OCI-LY1 (cell line): ENCODE data around the gene FRS2.

Experiments used
- H2AFZ ChIP-seq: fragments of 200-600 bp; sonication (generic), shearing (Covaris generic); 2 replicates; pipeline ENCODE4 v1.6.0; 2014; ENCODE audit warnings: antibody characterized with exemption, mild to moderate bottlenecking, low read length
- H3F3A ChIP-seq: fragments of 200-600 bp; sonication (generic), shearing (Covaris generic); 2 replicates; pipeline ENCODE4 v1.6.0; 2014; ENCODE audit warnings: mild to moderate bottlenecking, antibody characterized with exemption, low read length, moderate library complexity; ENCODE audit not compliant: insufficient read depth
- H3K27ac ChIP-seq: fragments of 200-600 bp; sonication (generic); 2 replicates; pipeline ENCODE4 v1.5.1; 2014; ENCODE audit warnings: low read length, mixed run types, mild to moderate bottlenecking, low read depth; ENCODE audit not compliant: poor library complexity, severe bottlenecking
- H3K27me3 ChIP-seq: fragments of 200-600 bp; sonication (generic); 2 replicates; pipeline ENCODE4 v1.6.0; 2014; ENCODE audit warnings: antibody characterized with exemption, mild to moderate bottlenecking, low read length, moderate library complexity; ENCODE audit not compliant: insufficient read depth
- H3K36me3 ChIP-seq: fragments of 200-600 bp; sonication (generic); 2 replicates; pipeline ENCODE4 v1.6.1; 2014; ENCODE audit warnings: mild to moderate bottlenecking, antibody characterized with exemption, low read length, moderate library complexity, mixed read lengths; ENCODE audit not compliant: insufficient read depth
- H3K4me1 ChIP-seq: fragments of 200-600 bp; sonication (generic); 2 replicates; pipeline ENCODE4 v1.5.1; 2014; ENCODE audit warnings: mild to moderate bottlenecking, low read length, moderate library complexity; ENCODE audit not compliant: insufficient read depth, severe bottlenecking
- H3K4me2 ChIP-seq: fragments of 200-600 bp; sonication (generic), shearing (Covaris generic); 2 replicates; pipeline ENCODE4 v1.6.1; 2014; ENCODE audit warnings: low read length
- H3K4me3 ChIP-seq: fragments of 200-600 bp; sonication (generic); 2 replicates; pipeline ENCODE4 v1.5.1; 2014; ENCODE audit warnings: low read length, low read depth, mild to moderate bottlenecking, mixed read lengths; ENCODE audit not compliant: poor library complexity, severe bottlenecking
- H3K79me2 ChIP-seq: fragments of 200-600 bp; shearing (Covaris generic); 2 replicates; pipeline ENCODE4 v1.6.1; 2016; ENCODE audit warnings: mixed run types, low read length, mixed read lengths; ENCODE audit not compliant: insufficient read depth
- H3K9ac ChIP-seq: fragments of 200-600 bp; sonication (generic), shearing (Covaris generic); 2 replicates; pipeline ENCODE4 v1.6.1; 2014; ENCODE audit warnings: mild to moderate bottlenecking, low read length, mixed read lengths
- H3K9me2 ChIP-seq: fragments of 200-600 bp; sonication (generic), shearing (Covaris generic); 2 replicates; pipeline ENCODE4 v1.6.1; 2014; ENCODE audit warnings: low read depth, mild to moderate bottlenecking, low read length, mixed read lengths
- H3K9me3 ChIP-seq: fragments of 200-600 bp; shearing (Covaris generic); 2 replicates; pipeline ENCODE4 v1.6.1; 2014; ENCODE audit warnings: low read length, mixed read lengths
- H4K20me1 ChIP-seq: fragments of 200-600 bp; sonication (generic), shearing (Covaris generic); 2 replicates; pipeline ENCODE4 v1.6.0; 2016; ENCODE audit warnings: mild to moderate bottlenecking, low read length; ENCODE audit not compliant: insufficient read depth
- EZH2 ChIP-seq: fragments of 200-600 bp; sonication (generic), shearing (Covaris generic); IDR thresholded peaks from 2 replicates; pipeline ENCODE4 v1.8.0; 2017; ENCODE audit warnings: borderline replicate concordance, mixed run types, mild to moderate bottlenecking, antibody characterized with exemption, low read length, moderate library complexity, mixed read lengths
- TF ChIP-seq, protein P1 (sequence below): fragments of 200-600 bp; sonication (generic), shearing (Covaris generic); IDR thresholded peaks from 2 replicates; pipeline ENCODE4 v1.5.1; 2017; ENCODE audit warnings: mild to moderate bottlenecking, antibody characterized with exemption, low read length, moderate library complexity, mixed read lengths

The FRS2 gene

DNA sequence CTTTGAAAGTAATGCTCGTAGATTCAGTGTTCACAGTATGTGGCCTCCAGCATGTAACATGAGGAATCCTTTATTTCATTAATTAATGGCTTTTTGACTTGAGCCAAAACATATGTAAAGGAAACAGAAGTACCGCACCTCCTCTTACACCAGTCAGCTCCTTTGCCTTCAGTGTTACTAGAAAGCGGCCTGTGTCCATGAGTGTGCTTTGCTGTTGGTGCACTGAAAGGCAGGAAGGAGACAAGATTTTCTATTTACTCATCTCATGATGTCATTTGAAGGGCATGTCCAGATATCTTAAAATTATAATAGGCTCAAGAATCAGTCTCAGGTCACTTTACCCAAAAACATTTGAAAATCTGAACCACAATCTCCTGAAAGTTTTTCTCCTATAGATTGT, 105.2 kb downstream of the FRS2 start:
- H3K27ac ChIP-seq: no peak overlapping the region
- no peaks in the 10 kb centered on the region for H3K79me2 ChIP-seq
- TF ChIP-seq, protein P1, sequence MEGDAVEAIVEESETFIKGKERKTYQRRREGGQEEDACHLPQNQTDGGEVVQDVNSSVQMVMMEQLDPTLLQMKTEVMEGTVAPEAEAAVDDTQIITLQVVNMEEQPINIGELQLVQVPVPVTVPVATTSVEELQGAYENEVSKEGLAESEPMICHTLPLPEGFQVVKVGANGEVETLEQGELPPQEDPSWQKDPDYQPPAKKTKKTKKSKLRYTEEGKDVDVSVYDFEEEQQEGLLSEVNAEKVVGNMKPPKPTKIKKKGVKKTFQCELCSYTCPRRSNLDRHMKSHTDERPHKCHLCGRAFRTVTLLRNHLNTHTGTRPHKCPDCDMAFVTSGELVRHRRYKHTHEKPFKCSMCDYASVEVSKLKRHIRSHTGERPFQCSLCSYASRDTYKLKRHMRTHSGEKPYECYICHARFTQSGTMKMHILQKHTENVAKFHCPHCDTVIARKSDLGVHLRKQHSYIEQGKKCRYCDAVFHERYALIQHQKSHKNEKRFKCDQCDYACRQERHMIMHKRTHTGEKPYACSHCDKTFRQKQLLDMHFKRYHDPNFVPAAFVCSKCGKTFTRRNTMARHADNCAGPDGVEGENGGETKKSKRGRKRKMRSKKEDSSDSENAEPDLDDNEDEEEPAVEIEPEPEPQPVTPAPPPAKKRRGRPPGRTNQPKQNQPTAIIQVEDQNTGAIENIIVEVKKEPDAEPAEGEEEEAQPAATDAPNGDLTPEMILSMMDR: no peak
- no peak for TF ChIP-seq EZH2
- peaks cover 34% of the 10 kb centered on the region for H3K36me3 ChIP-seq
- no peaks in the 10 kb centered on the region for H4K20me1 ChIP-seq
- no peaks in the 10 kb centered on the region for H3K27me3 ChIP-seq
- no peaks in the 10 kb centered on the region for H3K9me2 ChIP-seq
- H3K9me3 ChIP-seq: no peaks in the 10 kb centered on the region
- peaks cover 5% of the 10 kb centered on the region; the same call in 1 of the 2 replicates for H3F3A ChIP-seq
- H2AFZ ChIP-seq: no peak overlapping the region
- H3K9ac ChIP-seq: no peak overlapping the region
- H3K4me2 ChIP-seq: no peak overlapping the region
- H3K4me1 ChIP-seq: peaks cover 18% of the 10 kb centered on the region
- no peak overlapping the region for H3K4me3 ChIP-seq

DNA sequence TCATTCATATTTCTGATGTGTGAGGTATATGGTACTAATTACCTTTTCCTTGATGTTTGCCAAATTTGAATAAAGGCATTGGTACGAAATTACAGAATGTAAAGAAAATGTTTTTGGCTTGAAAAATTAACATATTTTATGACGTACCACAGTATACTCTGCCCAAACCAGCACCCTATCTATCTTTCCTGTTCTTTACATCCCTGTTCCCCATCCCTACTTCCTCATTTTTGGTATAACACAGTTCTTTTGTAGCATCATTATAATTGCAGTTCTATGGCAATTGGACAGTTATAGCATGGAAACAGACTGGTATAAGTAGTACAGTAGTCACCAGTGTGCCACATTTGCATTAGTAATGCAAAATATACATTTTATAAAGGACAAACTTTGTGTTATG, 108.1 kb downstream of the FRS2 start:
- H3K4me3 ChIP-seq: no peak overlapping the region
- H3K36me3 ChIP-seq: peaks cover 23% of the 10 kb centered on the region
- H3K4me2 ChIP-seq: no peak overlapping the region
- H3K79me2 ChIP-seq: no peaks in the 10 kb centered on the region
- H2AFZ ChIP-seq: no peak overlapping the region
- no peaks in the 10 kb centered on the region for H3K9me2 ChIP-seq
- no peaks in the 10 kb centered on the region for H3K27me3 ChIP-seq
- no peak for TF ChIP-seq EZH2
- TF ChIP-seq, protein P1: no peak
- H3K4me1 ChIP-seq: peaks cover 18% of the 10 kb centered on the region
- no peak overlapping the region for H3K27ac ChIP-seq
- H3F3A ChIP-seq: peaks cover 5% of the 10 kb centered on the region; the same call in 1 of the 2 replicates
- H3K9me3 ChIP-seq: no peaks in the 10 kb centered on the region
- no peak overlapping the region for H3K9ac ChIP-seq
- H4K20me1 ChIP-seq: no peaks in the 10 kb centered on the region

DNA sequence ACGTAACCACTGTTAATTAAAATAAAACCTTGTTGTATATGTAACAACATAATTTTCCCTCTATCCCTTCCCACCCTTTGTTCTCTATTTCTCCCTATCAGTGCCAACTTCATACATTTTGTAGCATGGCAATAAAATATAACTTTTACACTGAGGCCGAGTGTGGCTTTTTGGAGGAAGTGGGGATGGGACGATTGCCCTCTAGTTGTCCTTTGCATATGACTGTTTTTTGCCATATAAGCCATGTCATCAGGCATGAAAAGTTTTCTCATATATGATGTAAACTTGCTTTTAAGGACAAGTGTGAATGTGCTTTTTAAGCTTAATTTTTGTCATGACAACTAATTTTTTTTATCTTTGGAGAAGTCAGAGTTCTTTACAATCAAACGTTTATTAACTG, 108.8 kb downstream of the FRS2 start:
- no peak overlapping the region for H2AFZ ChIP-seq
- peak overlapping the region; percentile 35; the same call in 1 of the 2 replicates for H3K4me2 ChIP-seq
- H3K79me2 ChIP-seq: no peaks in the 10 kb centered on the region
- peaks cover 18% of the 10 kb centered on the region for H3K4me1 ChIP-seq
- H4K20me1 ChIP-seq: no peaks in the 10 kb centered on the region
- H3K27me3 ChIP-seq: no peaks in the 10 kb centered on the region
- TF ChIP-seq EZH2: no peak
- TF ChIP-seq, protein P1: peak; percentile 20
- no peak overlapping the region for H3K9ac ChIP-seq
- peak overlapping the region; percentile 20 for H3K27ac ChIP-seq
- H3K36me3 ChIP-seq: peaks cover 18% of the 10 kb centered on the region
- no peak overlapping the region for H3K4me3 ChIP-seq
- peaks cover 5% of the 10 kb centered on the region; the same call in 1 of the 2 replicates for H3F3A ChIP-seq
- H3K9me3 ChIP-seq: no peaks in the 10 kb centered on the region
- H3K9me2 ChIP-seq: no peaks in the 10 kb centered on the region
